Psoas muscle (tissue), 8 donors: ENCODE data around the gene NR0B1. TPM values are rescaled to one million over a fixed set of nuclear protein-coding genes. Genes with fewer than 3 reads are reported as not detected.

ENCODE experiments used
- ATAC-seq, 4 donors: fragments of 200-7000 bp; cut with Tn5 transposase; one replicate each; pipeline ENCODE4 v1.9.1; 2020; ENCODE audit warnings: moderate library complexity in 3 of 4, mild to moderate bottlenecking in 2 of 4
- DNase-seq, 2 donors: peaks; one replicate each; pipeline ENCODE4 v3.0.0-alpha.2; 2020
- H3K27ac ChIP-seq: fragments of 200-600 bp; one replicate; pipeline ENCODE4 v1.8.0; 2022
- H3K27me3 ChIP-seq, 3 donors: fragments of 200-600 bp in 1 of 3; one replicate each; pipeline versions ENCODE4 v1.6.1 to v1.8.0; 2013 to 2022; ENCODE audit warnings: low read length in 2 of 3, mild to moderate bottlenecking in 2 of 3, moderate library complexity in 1 of 3; ENCODE audit not compliant: insufficient read depth in 3 of 3
- H3K36me3 ChIP-seq, 2 donors: fragments of 200-600 bp in 1 of 2; one replicate each; pipeline versions ENCODE4 v1.6.1 to v1.8.0; 2013 to 2022; ENCODE audit warnings: low read depth in 1 of 2, mild to moderate bottlenecking in 1 of 2, moderate library complexity in 1 of 2; ENCODE audit not compliant: insufficient read depth in 1 of 2
- H3K4me1 ChIP-seq: fragments of 200-600 bp; one replicate; pipeline ENCODE4 v1.8.0; 2022
- H3K4me3 ChIP-seq: fragments of 200-600 bp; one replicate; pipeline ENCODE4 v1.8.0; 2022; ENCODE audit warnings: mild to moderate bottlenecking
- H3K9me3 ChIP-seq: fragments of 200-600 bp; one replicate; pipeline ENCODE4 v1.8.0; 2022
- WGBS, 3 donors: extraction: QIAGEN DNeasy Blood & Tissue Kit; methylation state at CpG; one replicate each; pipeline versions ENCODE4 v1.1.6 to v1.1.7; 2013; 5-methylcytosine and 5-hydroxymethylcytosine counted together
- intact Hi-C, 2 donors: fragments of 100-400 bp; cut with DNase I; formaldehyde crosslinking; loops; one replicate each; pipeline versions ENCODE4 v1.11.0 to v1.14.2; 2022
- long read RNA-seq, 2 donors: library from polyadenylated mRNA; unstranded; transcript quantifications; one replicate each; pipeline ENCODE4 v2.0.0, GENCODE V29; 2021
- polyA plus RNA-seq, 3 donors: library from polyadenylated mRNA; stranded (reverse); fragments of 200-250 nt; gene quantifications; one replicate each; pipeline ENCODE4 v1.2.3, GENCODE V29; 2013
- total RNA-seq, 4 donors: library from RNA; stranded (reverse); fragmentation: NEBNext Ultra II Directional in 2 of 4; extraction: Animal tissue kit (Norgen Biotek cat#: 25700) in 2 of 4; gene quantifications; one replicate each; pipeline versions ENCODE4 v1.2.1 to v1.2.4, GENCODE V29; 2021 to 2023
- TF ChIP-seq, protein P1 (sequence below): fragments of 200-600 bp; IDR thresholded peaks from one replicate; pipeline ENCODE4 v1.8.0; 2022; ENCODE audit warnings: antibody characterized with exemption
- donor health status: healthy with polysubstance abuse.
- donor health status: DM: no; HTN: no; CAD: no; lungs with moderate emphysema.
- donor health status: Bipolar disorder and iron deficiency.
- donor health status: healthy.
- donor health status: DM: yes; HTN: yes; CAD: no.
- donor health status: DM: no; HTN: no; CAD: no.
- donor health status: DM: no; HTN: no; CAD: no.
- donor health status: DM: yes; HTN: yes; CAD: no.

Gene NR0B1, protein sequence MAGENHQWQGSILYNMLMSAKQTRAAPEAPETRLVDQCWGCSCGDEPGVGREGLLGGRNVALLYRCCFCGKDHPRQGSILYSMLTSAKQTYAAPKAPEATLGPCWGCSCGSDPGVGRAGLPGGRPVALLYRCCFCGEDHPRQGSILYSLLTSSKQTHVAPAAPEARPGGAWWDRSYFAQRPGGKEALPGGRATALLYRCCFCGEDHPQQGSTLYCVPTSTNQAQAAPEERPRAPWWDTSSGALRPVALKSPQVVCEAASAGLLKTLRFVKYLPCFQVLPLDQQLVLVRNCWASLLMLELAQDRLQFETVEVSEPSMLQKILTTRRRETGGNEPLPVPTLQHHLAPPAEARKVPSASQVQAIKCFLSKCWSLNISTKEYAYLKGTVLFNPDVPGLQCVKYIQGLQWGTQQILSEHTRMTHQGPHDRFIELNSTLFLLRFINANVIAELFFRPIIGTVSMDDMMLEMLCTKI
- total RNA-seq (not detected), polyA plus RNA-seq (under 1 TPM in 2 of 3 donors, not detected in 1; 0.01 to 0.05 TPM)
- long read RNA-seq, donor 1, result 0 reads
- long read RNA-seq, donor 2, result 0 reads

DNA sequence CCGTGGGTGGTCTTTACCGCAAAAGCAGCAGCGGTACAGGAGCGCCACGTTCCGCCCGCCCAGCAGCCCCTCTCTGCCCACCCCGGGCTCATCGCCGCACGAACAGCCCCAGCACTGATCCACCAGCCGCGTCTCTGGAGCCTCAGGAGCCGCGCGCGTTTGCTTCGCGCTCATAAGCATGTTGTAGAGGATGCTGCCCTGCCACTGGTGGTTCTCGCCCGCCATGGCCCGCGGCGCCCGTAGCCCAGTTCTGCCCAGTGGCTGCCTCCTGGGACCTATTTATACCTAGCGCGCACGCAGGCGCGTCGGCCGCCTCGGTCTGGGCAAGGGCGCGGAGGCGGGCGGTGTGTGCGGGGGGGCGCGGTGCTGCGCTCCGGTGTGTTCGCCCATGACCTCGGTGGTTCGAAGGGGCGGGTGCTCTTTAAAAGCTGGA, at the start of gene NR0B1:
Gene NR0B1, minus strand, starts transcription at position 252 of the 433 bp plus-strand sequence. Its CDS starts 27 bp downstream, at position 225.
- Histone ChIP-seq H3K4me1 (no peaks in the 10 kb centered on the region), H3K36me3 (no peaks in the 10 kb centered on the region), H3K9me3 (no peaks in the 10 kb centered on the region), H3K27ac (no peak within 1 kb of the TSS), H3K4me3 (peak within 1 kb of the TSS; percentile 11), H3K27me3 (peaks cover 0 to 25% (median 8%) of the 10 kb centered on the region in 3 donors)
- peak in 1 of 2 donors; percentile 16 for DNase-seq
- peak in 1 of 4 donors; percentile 51 for ATAC-seq
- TF ChIP-seq, protein P1, sequence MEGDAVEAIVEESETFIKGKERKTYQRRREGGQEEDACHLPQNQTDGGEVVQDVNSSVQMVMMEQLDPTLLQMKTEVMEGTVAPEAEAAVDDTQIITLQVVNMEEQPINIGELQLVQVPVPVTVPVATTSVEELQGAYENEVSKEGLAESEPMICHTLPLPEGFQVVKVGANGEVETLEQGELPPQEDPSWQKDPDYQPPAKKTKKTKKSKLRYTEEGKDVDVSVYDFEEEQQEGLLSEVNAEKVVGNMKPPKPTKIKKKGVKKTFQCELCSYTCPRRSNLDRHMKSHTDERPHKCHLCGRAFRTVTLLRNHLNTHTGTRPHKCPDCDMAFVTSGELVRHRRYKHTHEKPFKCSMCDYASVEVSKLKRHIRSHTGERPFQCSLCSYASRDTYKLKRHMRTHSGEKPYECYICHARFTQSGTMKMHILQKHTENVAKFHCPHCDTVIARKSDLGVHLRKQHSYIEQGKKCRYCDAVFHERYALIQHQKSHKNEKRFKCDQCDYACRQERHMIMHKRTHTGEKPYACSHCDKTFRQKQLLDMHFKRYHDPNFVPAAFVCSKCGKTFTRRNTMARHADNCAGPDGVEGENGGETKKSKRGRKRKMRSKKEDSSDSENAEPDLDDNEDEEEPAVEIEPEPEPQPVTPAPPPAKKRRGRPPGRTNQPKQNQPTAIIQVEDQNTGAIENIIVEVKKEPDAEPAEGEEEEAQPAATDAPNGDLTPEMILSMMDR, result no peak
- WGBS, 3 donors, result 0 to 31% (median 1%) methylated on average over 32 to 46 of the region's 46 CpGs
- intact Hi-C loops, result no loop called here

DNA sequence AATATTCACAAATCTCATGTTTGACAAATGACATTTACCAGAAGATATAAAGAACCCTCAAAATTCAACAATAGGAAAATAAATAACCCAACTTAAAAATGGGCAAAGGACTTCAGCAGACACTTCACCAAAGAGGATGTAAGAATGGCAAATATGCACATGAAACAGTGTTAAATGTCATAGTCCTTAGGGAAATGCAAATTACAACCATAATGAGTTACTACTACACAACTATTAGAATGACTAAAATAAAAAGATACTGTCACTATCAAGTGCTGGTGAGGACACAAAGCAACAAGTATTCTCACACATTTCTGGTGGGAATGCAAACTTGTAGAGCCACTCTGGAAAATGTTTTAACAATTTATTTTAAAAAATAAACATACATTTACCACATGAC, 40.8 kb upstream of the NR0B1 start:
- DNase-seq (no peak), ATAC-seq (no peak)
- Histone ChIP-seq H3K27ac (no peak overlapping the region), H3K9me3 (peaks cover 23% of the 10 kb centered on the region), H3K27me3 (no peaks in the 10 kb centered on the region), H3K36me3 (no peaks in the 10 kb centered on the region), H3K4me3 (no peak overlapping the region), H3K4me1 (no peaks in the 10 kb centered on the region)
- intact Hi-C loops, result no loop called here
- TF ChIP-seq, protein P1, result no peak

DNA sequence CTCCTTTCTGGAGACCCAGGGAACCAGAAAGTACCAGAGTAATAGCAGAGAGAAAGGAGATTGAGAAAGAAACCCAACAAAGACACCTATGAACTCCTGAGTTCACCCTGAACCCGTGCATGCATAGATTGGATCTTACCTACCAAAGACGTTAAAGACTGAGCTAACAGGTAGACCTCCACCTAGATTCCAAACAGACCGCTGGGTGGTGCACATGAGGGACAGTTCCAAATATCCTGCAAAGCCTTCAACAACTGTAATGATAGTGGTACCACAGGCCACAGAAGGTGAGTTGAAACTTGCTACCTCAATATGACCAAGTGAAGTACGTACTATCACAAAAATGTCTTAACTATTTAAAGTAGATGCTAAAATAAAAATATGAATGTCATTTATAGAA, 34.0 kb upstream of the NR0B1 start:
- WGBS, 3 donors, result 45 to 72% (median 69%) methylated on average over 4 of the region's 4 CpGs

DNA sequence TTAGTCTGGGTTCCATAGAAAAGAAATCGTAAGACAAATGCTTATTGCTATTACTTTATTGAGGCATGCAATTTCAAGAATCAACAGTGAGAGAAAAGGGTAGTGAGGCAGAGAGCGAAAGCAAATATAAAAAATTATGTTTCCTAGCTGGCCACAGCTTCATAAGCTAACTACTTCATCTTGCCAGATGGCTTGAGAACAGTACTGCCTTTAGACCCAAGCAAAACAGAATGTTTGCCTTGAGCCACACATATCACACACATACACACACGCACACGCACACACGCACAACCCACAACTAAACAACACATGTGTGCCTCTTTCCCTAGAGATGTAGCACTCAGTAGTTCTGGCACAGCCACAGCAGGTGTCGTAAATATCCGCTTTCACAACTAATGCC, 31.6 kb upstream of the NR0B1 start:
- 72 to 86% (median 81%) methylated on average over 7 of the region's 7 CpGs for WGBS, 3 donors
- H3K4me1 ChIP-seq, result no peaks in the 10 kb centered on the region
- DNase-seq (no peak), ATAC-seq (no peak)
- H3K36me3 ChIP-seq, result no peaks in the 10 kb centered on the region
- H3K4me3 ChIP-seq, result no peak overlapping the region
- TF ChIP-seq, protein P1, result no peak
- intact Hi-C loops, result no loop called here
- H3K27me3 ChIP-seq, result peaks cover 0 to 5% (median 0%) of the 10 kb centered on the region in 3 donors
- no peaks in the 10 kb centered on the region for H3K9me3 ChIP-seq
- no peak overlapping the region for H3K27ac ChIP-seq

More for the DNA sequence above, 34.0 kb upstream of the NR0B1 start:
- H3K4me3 ChIP-seq, result no peak overlapping the region
- intact Hi-C loops, result no loop called here
- ATAC-seq (no peak), DNase-seq (no peak)
- H3K36me3 ChIP-seq, result no peaks in the 10 kb centered on the region
- no peaks in the 10 kb centered on the region for H3K9me3 ChIP-seq
- no peaks in the 10 kb centered on the region for H3K4me1 ChIP-seq
- peaks cover 0 to 5% (median 0%) of the 10 kb centered on the region in 3 donors for H3K27me3 ChIP-seq
- no peak overlapping the region for H3K27ac ChIP-seq
- TF ChIP-seq, protein P1, result no peak
